ENCODE results near the gene KRT38.
"Not testable (repeated sequence)": the region's sequence is repeated elsewhere in the genome, so short reads cannot be mapped to it uniquely, and the experiment has no call there.

The KRT38 gene

GRCh38 chr17:41396996-41397660 lies 43.7 kb downstream of the KRT38 start, which contains the start of gene KRT31:
KRT31 (minus strand) TSS chr17:41397608; CDS start chr17:41397539, 69 bp downstream.
- in situ Hi-C loops (cut with HindIII; ENCODE audit: low pct_ligation_motif_present, low sequenced_read_pairs), result no loop called here
- DNase-seq, result no peak
- Histone ChIP-seq H3K4me3 (ENCODE audit: low read depth, low read length) (no peak within 1 kb of the TSS), H3K27ac (no peak within 1 kb of the TSS), H3K36me3 (replicated peaks) (no peaks in the 10 kb centered on the region), H3K27me3 (replicated peaks) (no peaks in the 10 kb centered on the region)
- no peak for TF ChIP-seq CTCF (IDR thresholded peaks at IDR 0.05; ENCODE audit: low read depth, low read length, missing control alignments)

- in situ Hi-C loops (cut with HindIII; ENCODE audit: low pct_ligation_motif_present, low sequenced_read_pairs), result no loop called here
These were observed 44.4 kb downstream of the KRT38 start for GRCh38 chr17:41396340-41396739.

GRCh38 chr17:41395611-41396010 lies 45.2 kb downstream of the KRT38 start:
- no peak for TF ChIP-seq CTCF (IDR thresholded peaks at IDR 0.05; ENCODE audit: low read depth, low read length, missing control alignments)
- Histone ChIP-seq H3K36me3 (replicated peaks) (no peaks in the 10 kb centered on the region), H3K27me3 (replicated peaks) (no peaks in the 10 kb centered on the region), H3K27ac (no peak overlapping the region), H3K4me3 (ENCODE audit: low read depth, low read length) (no peak overlapping the region)
- in situ Hi-C loops (cut with HindIII; ENCODE audit: low pct_ligation_motif_present, low sequenced_read_pairs), result no loop called here
- no peak for DNase-seq

More at GRCh38 chr17:41396340-41396739, 44.4 kb downstream of the KRT38 start:
- no peak for TF ChIP-seq CTCF (IDR thresholded peaks at IDR 0.05; ENCODE audit: low read depth, low read length, missing control alignments)
- no peak overlapping the region for H3K4me3 ChIP-seq (ENCODE audit: low read depth, low read length)
- H3K27me3 ChIP-seq (replicated peaks), result no peaks in the 10 kb centered on the region
- H3K36me3 ChIP-seq (replicated peaks), result no peaks in the 10 kb centered on the region
- DNase-seq, result no peak
- H3K27ac ChIP-seq, result no peak overlapping the region

- H3K27ac ChIP-seq; H3K36me3 ChIP-seq (replicated peaks); DNase-seq; in situ Hi-C loops (cut with HindIII; ENCODE audit: low pct_ligation_motif_present, low sequenced_read_pairs); H3K4me3 ChIP-seq (ENCODE audit: low read depth, low read length); H3K27me3 ChIP-seq (replicated peaks): not testable (repeated sequence)
These were observed 45.7 kb downstream of the KRT38 start for GRCh38 chr17:41395044-41395443.

- DNase-seq, result no peak
- TF ChIP-seq CTCF (IDR thresholded peaks at IDR 0.05; ENCODE audit: low read depth, low read length, missing control alignments), result no peak
- Histone ChIP-seq H3K4me3 (ENCODE audit: low read depth, low read length) (no peak overlapping the region), H3K36me3 (replicated peaks) (no peaks in the 10 kb centered on the region), H3K27me3 (replicated peaks) (no peaks in the 10 kb centered on the region), H3K27ac (no peak overlapping the region)
- in situ Hi-C loops (cut with HindIII; ENCODE audit: low pct_ligation_motif_present, low sequenced_read_pairs), result no loop called here
These were observed 46.4 kb downstream of the KRT38 start for GRCh38 chr17:41394254-41394996.

- H3K27me3 ChIP-seq (replicated peaks), result no peaks in the 10 kb centered on the region
- no peak overlapping the region for H3K27ac ChIP-seq
- in situ Hi-C loops (cut with HindIII; ENCODE audit: low pct_ligation_motif_present, low sequenced_read_pairs), result no loop called here
- TF ChIP-seq CTCF (IDR thresholded peaks at IDR 0.05; ENCODE audit: low read depth, low read length, missing control alignments), result no peak
- DNase-seq, result no peak
- no peaks in the 10 kb centered on the region for H3K36me3 ChIP-seq (replicated peaks)
- H3K4me3 ChIP-seq (ENCODE audit: low read depth, low read length), result no peak overlapping the region
These were observed 47.0 kb downstream of the KRT38 start for GRCh38 chr17:41393826-41394225.

Data from brain microvascular endothelial cell (primary cell).